ENCODE measurements around the gene SCAI. TPM values are rescaled to one million over a fixed set of nuclear protein-coding genes. Genes with fewer than 3 reads are reported as not detected.
"Not testable (repeated sequence)": the region's sequence is repeated elsewhere in the genome, so short reads cannot be mapped to it uniquely, and the experiment has no call there.

Gene SCAI
- total RNA-seq (25.1 TPM), polyA plus RNA-seq (1.8 TPM)

- Histone ChIP-seq H3K4me3 (ENCODE audit: low read depth, low read length) (peak within 1 kb of the TSS; percentile 98), H3K4me1 (ENCODE audit: insufficient read depth) (no peaks in the 10 kb centered on the region), H3K27ac (ENCODE audit: low read depth) (no peak within 1 kb of the TSS), H3K36me3 (ENCODE audit: insufficient read depth) (no peaks in the 10 kb centered on the region)
- peak; percentile 97 for DNase-seq (ENCODE audit: extremely low spot score)
- under 1% methylated on average over 46 of the region's 46 CpGs for WGBS
These were observed at the start of gene SCAI for GRCh38 chr9:125143377-125144090. Gene SCAI, minus strand, starts transcription at chr9:125143528. Its CDS starts 91 bp downstream, at chr9:125143437.

- no peaks in the 10 kb centered on the region for H3K4me1 ChIP-seq (ENCODE audit: insufficient read depth)
- 54% methylated on average over 14 of the region's 14 CpGs for WGBS
- no peak for DNase-seq (ENCODE audit: extremely low spot score)
- no peaks in the 10 kb centered on the region for H3K36me3 ChIP-seq (ENCODE audit: insufficient read depth)
- H3K27ac ChIP-seq (ENCODE audit: low read depth) = no peak overlapping the region
- peak overlapping the region; percentile 96 for H3K4me3 ChIP-seq (ENCODE audit: low read depth, low read length)
These were observed 47.1 kb upstream of the SCAI start for GRCh38 chr9:125190361-125190801.

GRCh38 chr9:125189361-125190289 is 46.3 kb upstream of the SCAI start, which contains the start of gene PPP6C:
Gene PPP6C, minus strand, starts transcription at chr9:125189803. Its CDS starts 85 bp downstream, at chr9:125189718.
- peak; percentile 90 for DNase-seq (ENCODE audit: extremely low spot score)
- no peaks in the 10 kb centered on the region for H3K4me1 ChIP-seq (ENCODE audit: insufficient read depth)
- under 1% methylated on average over 82 of the region's 82 CpGs for WGBS

GRCh38 chr9:125189011-125189360 is 45.7 kb upstream of the SCAI start:
- no peak for DNase-seq (ENCODE audit: extremely low spot score)
- no peaks in the 10 kb centered on the region for H3K4me1 ChIP-seq (ENCODE audit: insufficient read depth)
- peak overlapping the region; percentile 96 for H3K4me3 ChIP-seq (ENCODE audit: low read depth, low read length)
- H3K36me3 ChIP-seq (ENCODE audit: insufficient read depth) = no peaks in the 10 kb centered on the region
- peak overlapping the region; percentile 95 for H3K27ac ChIP-seq (ENCODE audit: low read depth)
- 0% methylated on average over 26 of the region's 26 CpGs for WGBS

More at GRCh38 chr9:125189361-125190289, 46.3 kb upstream of the SCAI start, which contains the start of gene PPP6C:
- peak within 1 kb of the TSS; percentile 95 for H3K27ac ChIP-seq (ENCODE audit: low read depth)
- H3K4me3 ChIP-seq (ENCODE audit: low read depth, low read length) = peak within 1 kb of the TSS; percentile 96
- no peaks in the 10 kb centered on the region for H3K36me3 ChIP-seq (ENCODE audit: insufficient read depth)

- DNase-seq (ENCODE audit: extremely low spot score) = no peak
- Histone ChIP-seq H3K36me3 (ENCODE audit: insufficient read depth) (no peaks in the 10 kb centered on the region), H3K4me1 (ENCODE audit: insufficient read depth) (no peaks in the 10 kb centered on the region), H3K4me3 (ENCODE audit: low read depth, low read length) (no peak overlapping the region), H3K27ac (ENCODE audit: low read depth) (no peak overlapping the region)
- 90% methylated on average over 2 of the region's 2 CpGs for WGBS
These were observed 40.2 kb upstream of the SCAI start for GRCh38 chr9:125183561-125183960.

GRCh38 chr9:125183054-125183453 is 39.7 kb upstream of the SCAI start:
- WGBS = 52% methylated on average over 2 of the region's 2 CpGs
- H3K36me3 ChIP-seq (ENCODE audit: insufficient read depth) = no peaks in the 10 kb centered on the region
- H3K4me1 ChIP-seq (ENCODE audit: insufficient read depth) = no peaks in the 10 kb centered on the region

GRCh38 chr9:125181756-125182155 is 38.4 kb upstream of the SCAI start:
- not testable (repeated sequence) for H3K36me3 ChIP-seq (ENCODE audit: insufficient read depth); H3K4me3 ChIP-seq (ENCODE audit: low read depth, low read length); H3K4me1 ChIP-seq (ENCODE audit: insufficient read depth); H3K27ac ChIP-seq (ENCODE audit: low read depth); DNase-seq (ENCODE audit: extremely low spot score)
- 93% methylated on average over 4 of the region's 4 CpGs for WGBS

More at GRCh38 chr9:125183054-125183453, 39.7 kb upstream of the SCAI start:
- DNase-seq (ENCODE audit: extremely low spot score) = no peak
- H3K27ac ChIP-seq (ENCODE audit: low read depth) = no peak overlapping the region
- H3K4me3 ChIP-seq (ENCODE audit: low read depth, low read length) = no peak overlapping the region

GRCh38 chr9:125180876-125181275 is 37.5 kb upstream of the SCAI start:
- 82% methylated on average over 9 of the region's 9 CpGs for WGBS
- H3K36me3 ChIP-seq (ENCODE audit: insufficient read depth) = no peaks in the 10 kb centered on the region
- DNase-seq (ENCODE audit: extremely low spot score) = no peak
- no peaks in the 10 kb centered on the region for H3K4me1 ChIP-seq (ENCODE audit: insufficient read depth)
- H3K4me3 ChIP-seq (ENCODE audit: low read depth, low read length) = no peak overlapping the region
- no peak overlapping the region for H3K27ac ChIP-seq (ENCODE audit: low read depth)

- 93% methylated on average over 4 of the region's 4 CpGs for WGBS
- not testable (repeated sequence) for H3K4me1 ChIP-seq (ENCODE audit: insufficient read depth); DNase-seq (ENCODE audit: extremely low spot score); H3K36me3 ChIP-seq (ENCODE audit: insufficient read depth); H3K27ac ChIP-seq (ENCODE audit: low read depth); H3K4me3 ChIP-seq (ENCODE audit: low read depth, low read length)
These were observed 36.4 kb upstream of the SCAI start for GRCh38 chr9:125179776-125180175.

GRCh38 chr9:125177888-125178287 is 34.6 kb upstream of the SCAI start:
- 79% methylated on average over 1 of the region's 1 CpG for WGBS

GRCh38 chr9:125176636-125177035 is 33.3 kb upstream of the SCAI start:
- Histone ChIP-seq H3K36me3 (ENCODE audit: insufficient read depth) (no peaks in the 10 kb centered on the region), H3K27ac (ENCODE audit: low read depth) (no peak overlapping the region), H3K4me3 (ENCODE audit: low read depth, low read length) (no peak overlapping the region), H3K4me1 (ENCODE audit: insufficient read depth) (no peaks in the 10 kb centered on the region)
- DNase-seq (ENCODE audit: extremely low spot score) = no peak
- 56% methylated on average over 3 of the region's 3 CpGs for WGBS

More at GRCh38 chr9:125177888-125178287, 34.6 kb upstream of the SCAI start:
- H3K4me1 ChIP-seq (ENCODE audit: insufficient read depth) = no peaks in the 10 kb centered on the region
- no peak overlapping the region for H3K27ac ChIP-seq (ENCODE audit: low read depth)
- no peak overlapping the region for H3K4me3 ChIP-seq (ENCODE audit: low read depth, low read length)
- H3K36me3 ChIP-seq (ENCODE audit: insufficient read depth) = no peaks in the 10 kb centered on the region
- DNase-seq (ENCODE audit: extremely low spot score) = no peak

GRCh38 chr9:125172031-125172755 is 28.9 kb upstream of the SCAI start:
- no peak for DNase-seq (ENCODE audit: extremely low spot score)
- Histone ChIP-seq H3K4me1 (ENCODE audit: insufficient read depth) (no peaks in the 10 kb centered on the region), H3K4me3 (ENCODE audit: low read depth, low read length) (no peak overlapping the region), H3K27ac (ENCODE audit: low read depth) (no peak overlapping the region), H3K36me3 (ENCODE audit: insufficient read depth) (peaks cover 2% of the 10 kb centered on the region)
- WGBS = 32% methylated on average over 6 of the region's 6 CpGs

- Histone ChIP-seq H3K36me3 (ENCODE audit: insufficient read depth) (peaks cover 2% of the 10 kb centered on the region), H3K4me1 (ENCODE audit: insufficient read depth) (no peaks in the 10 kb centered on the region), H3K27ac (ENCODE audit: low read depth) (no peak overlapping the region), H3K4me3 (ENCODE audit: low read depth, low read length) (no peak overlapping the region)
- no peak for DNase-seq (ENCODE audit: extremely low spot score)
These were observed 26.6 kb upstream of the SCAI start for GRCh38 chr9:125169895-125170294.

Measured in urinary bladder (tissue), 4 donors.